Measurements from ENCODE around the gene ASGR2.

ASGR2 gene

DNA sequence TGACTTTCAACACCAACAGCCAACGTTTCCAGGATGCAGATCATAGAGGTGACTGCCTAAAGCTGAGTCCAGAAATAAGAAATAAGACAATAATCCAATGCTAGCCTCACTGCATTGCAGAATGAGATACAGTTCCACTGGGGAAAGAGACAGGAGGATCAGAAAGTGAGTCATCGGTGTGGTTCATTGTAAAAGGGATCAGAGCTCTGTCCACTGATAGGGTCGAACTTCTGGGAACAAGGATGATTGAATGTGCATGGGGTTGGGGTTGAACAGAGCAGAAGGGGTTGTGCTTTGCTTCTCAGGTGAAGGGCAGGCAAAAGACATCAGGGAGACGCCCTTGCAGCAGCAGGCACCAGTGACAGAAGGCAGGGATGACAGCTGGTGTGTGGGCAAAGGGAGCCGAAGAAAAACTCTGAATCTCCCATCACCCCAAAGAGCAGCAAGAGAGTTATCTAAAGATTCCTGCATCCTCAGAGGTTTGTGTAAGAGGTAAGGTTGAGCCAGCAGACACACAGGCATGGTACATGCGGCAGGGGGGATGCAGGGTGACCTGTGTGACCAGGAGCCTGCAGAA lies 51.0 kb downstream of the ASGR2 start:
- no peak for TF ChIP-seq ZFP3 (CRISPR knock-in tag; IDR thresholded peaks at IDR 0.05)
- TF ChIP-seq, protein P1, sequence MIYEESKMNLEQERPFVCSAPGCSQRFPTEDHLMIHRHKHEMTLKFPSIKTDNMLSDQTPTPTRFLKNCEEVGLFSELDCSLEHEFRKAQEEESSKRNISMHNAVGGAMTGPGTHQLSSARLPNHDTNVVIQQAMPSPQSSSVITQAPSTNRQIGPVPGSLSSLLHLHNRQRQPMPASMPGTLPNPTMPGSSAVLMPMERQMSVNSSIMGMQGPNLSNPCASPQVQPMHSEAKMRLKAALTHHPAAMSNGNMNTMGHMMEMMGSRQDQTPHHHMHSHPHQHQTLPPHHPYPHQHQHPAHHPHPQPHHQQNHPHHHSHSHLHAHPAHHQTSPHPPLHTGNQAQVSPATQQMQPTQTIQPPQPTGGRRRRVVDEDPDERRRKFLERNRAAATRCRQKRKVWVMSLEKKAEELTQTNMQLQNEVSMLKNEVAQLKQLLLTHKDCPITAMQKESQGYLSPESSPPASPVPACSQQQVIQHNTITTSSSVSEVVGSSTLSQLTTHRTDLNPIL (CRISPR knock-in tag; IDR thresholded peaks at IDR 0.05; ENCODE audit: low read depth) = no peak
- TF ChIP-seq, protein P2, sequence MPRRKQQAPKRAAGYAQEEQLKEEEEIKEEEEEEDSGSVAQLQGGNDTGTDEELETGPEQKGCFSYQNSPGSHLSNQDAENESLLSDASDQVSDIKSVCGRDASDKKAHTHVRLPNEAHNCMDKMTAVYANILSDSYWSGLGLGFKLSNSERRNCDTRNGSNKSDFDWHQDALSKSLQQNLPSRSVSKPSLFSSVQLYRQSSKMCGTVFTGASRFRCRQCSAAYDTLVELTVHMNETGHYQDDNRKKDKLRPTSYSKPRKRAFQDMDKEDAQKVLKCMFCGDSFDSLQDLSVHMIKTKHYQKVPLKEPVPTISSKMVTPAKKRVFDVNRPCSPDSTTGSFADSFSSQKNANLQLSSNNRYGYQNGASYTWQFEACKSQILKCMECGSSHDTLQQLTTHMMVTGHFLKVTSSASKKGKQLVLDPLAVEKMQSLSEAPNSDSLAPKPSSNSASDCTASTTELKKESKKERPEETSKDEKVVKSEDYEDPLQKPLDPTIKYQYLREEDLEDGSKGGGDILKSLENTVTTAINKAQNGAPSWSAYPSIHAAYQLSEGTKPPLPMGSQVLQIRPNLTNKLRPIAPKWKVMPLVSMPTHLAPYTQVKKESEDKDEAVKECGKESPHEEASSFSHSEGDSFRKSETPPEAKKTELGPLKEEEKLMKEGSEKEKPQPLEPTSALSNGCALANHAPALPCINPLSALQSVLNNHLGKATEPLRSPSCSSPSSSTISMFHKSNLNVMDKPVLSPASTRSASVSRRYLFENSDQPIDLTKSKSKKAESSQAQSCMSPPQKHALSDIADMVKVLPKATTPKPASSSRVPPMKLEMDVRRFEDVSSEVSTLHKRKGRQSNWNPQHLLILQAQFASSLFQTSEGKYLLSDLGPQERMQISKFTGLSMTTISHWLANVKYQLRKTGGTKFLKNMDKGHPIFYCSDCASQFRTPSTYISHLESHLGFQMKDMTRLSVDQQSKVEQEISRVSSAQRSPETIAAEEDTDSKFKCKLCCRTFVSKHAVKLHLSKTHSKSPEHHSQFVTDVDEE (CRISPR knock-in tag; IDR thresholded peaks at IDR 0.05) = no peak
- TF ChIP-seq, protein P3, sequence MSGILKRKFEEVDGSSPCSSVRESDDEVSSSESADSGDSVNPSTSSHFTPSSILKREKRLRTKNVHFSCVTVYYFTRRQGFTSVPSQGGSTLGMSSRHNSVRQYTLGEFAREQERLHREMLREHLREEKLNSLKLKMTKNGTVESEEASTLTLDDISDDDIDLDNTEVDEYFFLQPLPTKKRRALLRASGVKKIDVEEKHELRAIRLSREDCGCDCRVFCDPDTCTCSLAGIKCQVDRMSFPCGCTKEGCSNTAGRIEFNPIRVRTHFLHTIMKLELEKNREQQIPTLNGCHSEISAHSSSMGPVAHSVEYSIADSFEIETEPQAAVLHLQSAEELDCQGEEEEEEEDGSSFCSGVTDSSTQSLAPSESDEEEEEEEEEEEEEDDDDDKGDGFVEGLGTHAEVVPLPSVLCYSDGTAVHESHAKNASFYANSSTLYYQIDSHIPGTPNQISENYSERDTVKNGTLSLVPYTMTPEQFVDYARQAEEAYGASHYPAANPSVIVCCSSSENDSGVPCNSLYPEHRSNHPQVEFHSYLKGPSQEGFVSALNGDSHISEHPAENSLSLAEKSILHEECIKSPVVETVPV (CRISPR knock-in tag; IDR thresholded peaks at IDR 0.05) = no peak
- no peak for TF ChIP-seq ISL1 (CRISPR knock-in tag; IDR thresholded peaks at IDR 0.05)
- TF ChIP-seq TCF4 (CRISPR knock-in tag; IDR thresholded peaks at IDR 0.05; ENCODE audit: borderline replicate concordance) = no peak

DNA sequence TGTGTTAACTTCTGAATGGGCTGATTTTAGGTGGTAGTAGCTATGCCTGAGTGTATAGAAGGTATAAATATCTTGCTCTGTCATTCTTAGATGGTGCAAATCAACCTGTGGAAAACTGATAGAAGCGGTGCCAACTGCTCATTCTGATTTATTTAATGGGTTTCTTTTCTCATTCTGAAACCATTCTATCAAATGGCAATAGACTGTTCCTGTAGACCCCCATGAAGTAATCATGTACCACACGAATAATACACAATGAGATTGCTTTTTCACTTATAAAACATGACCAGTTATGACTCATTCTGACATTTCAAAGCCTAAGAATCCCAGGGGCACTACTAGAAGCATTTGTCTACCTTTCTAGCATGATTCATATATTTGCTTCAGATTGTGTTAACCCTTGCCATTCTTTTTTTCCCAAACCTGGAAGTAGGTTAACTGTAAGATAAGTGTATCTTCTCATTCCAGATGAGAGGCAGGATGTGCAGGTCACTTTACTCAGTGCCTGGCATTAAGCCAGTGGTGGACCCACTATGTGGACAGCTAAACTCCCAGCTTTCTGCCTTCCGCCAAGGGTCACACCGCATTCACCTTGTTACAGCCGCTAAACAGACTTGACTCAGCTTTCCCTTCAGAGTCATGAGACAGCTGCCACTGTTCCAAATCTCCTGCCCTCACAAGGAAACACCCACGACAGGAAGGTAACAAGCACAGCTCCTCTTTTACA lies 54.3 kb downstream of the ASGR2 start:
- no peak; the same call in 2 of the 3 replicates for ATAC-seq
- no peak for TF ChIP-seq ZC3H10 (CRISPR knock-in tag; IDR thresholded peaks at IDR 0.05)
- TF ChIP-seq CSDC2 (CRISPR knock-in tag; IDR thresholded peaks at IDR 0.05) = no peak
- no peak for TF ChIP-seq SNAI2 (CRISPR knock-in tag; IDR thresholded peaks at IDR 0.05)
- TF ChIP-seq, protein P4, sequence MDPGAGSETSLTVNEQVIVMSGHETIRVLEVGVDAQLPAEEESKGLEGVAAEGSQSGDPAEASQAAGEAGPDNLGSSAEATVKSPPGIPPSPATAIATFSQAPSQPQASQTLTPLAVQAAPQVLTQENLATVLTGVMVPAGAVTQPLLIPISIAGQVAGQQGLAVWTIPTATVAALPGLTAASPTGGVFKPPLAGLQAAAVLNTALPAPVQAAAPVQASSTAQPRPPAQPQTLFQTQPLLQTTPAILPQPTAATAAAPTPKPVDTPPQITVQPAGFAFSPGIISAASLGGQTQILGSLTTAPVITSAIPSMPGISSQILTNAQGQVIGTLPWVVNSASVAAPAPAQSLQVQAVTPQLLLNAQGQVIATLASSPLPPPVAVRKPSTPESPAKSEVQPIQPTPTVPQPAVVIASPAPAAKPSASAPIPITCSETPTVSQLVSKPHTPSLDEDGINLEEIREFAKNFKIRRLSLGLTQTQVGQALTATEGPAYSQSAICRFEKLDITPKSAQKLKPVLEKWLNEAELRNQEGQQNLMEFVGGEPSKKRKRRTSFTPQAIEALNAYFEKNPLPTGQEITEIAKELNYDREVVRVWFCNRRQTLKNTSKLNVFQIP (CRISPR knock-in tag; IDR thresholded peaks at IDR 0.05; ENCODE audit: borderline replicate concordance, low read depth) = no peak
- no peak for TF ChIP-seq ZNF70 (CRISPR knock-in tag; IDR thresholded peaks at IDR 0.05)
- TF ChIP-seq ARNTL (CRISPR knock-in tag; IDR thresholded peaks at IDR 0.05; ENCODE audit: borderline replicate concordance, low read depth) = no peak
- TF ChIP-seq, protein P1 (CRISPR knock-in tag; IDR thresholded peaks at IDR 0.05; ENCODE audit: low read depth) = no peak
- TF ChIP-seq ZNF8 (CRISPR knock-in tag; IDR thresholded peaks at IDR 0.05) = no peak
- TF ChIP-seq BACH2 (CRISPR knock-in tag; IDR thresholded peaks at IDR 0.05; ENCODE audit: borderline replicate concordance) = no peak
- TF ChIP-seq ZFP3 (CRISPR knock-in tag; IDR thresholded peaks at IDR 0.05) = no peak
- TF ChIP-seq ISL1 (CRISPR knock-in tag; IDR thresholded peaks at IDR 0.05) = no peak
- TF ChIP-seq OSR1 (CRISPR knock-in tag; IDR thresholded peaks at IDR 0.05) = no peak
- no peak for TF ChIP-seq RARB (CRISPR knock-in tag; IDR thresholded peaks at IDR 0.05)
- TF ChIP-seq ZNF565 (CRISPR knock-in tag; conservative IDR thresholded peaks at IDR 0.05; ENCODE audit: low read depth) = no peak
- TF ChIP-seq ESRRG (CRISPR knock-in tag; IDR thresholded peaks at IDR 0.05) = no peak

More for the DNA sequence above, 51.0 kb downstream of the ASGR2 start:
- no peak for ATAC-seq

DNA sequence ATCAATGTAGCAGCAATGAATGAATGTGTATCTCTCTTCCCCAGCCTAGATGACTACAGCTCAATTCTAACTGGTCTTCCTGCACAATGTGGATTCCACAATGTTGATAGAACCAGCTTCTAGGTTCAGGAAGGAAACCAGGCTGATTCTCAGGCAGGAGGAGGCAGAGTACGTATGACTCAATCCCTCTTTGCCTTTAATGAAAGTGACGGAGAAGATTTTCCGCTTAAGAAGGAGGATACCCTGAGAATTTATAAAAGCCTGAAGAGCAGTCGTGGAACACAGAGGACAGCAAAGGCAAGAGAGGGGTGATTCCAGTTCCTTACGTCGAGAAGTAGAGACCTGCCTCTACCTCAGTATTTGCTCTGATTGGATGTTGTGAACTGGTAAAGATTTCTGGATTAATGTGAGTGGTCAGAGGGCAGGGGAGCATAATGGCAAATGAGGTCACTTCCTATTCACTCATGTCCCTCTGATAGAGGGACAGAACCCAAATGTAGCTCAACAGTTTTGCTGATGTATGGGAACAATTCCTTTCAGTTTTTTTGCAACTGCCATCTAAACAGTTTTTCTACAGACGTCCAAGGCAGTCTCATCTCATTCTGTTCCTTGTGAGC lies 55.7 kb downstream of the ASGR2 start:
- TF ChIP-seq ARNTL (CRISPR knock-in tag; IDR thresholded peaks at IDR 0.05; ENCODE audit: borderline replicate concordance, low read depth) = no peak
- TF ChIP-seq GLIS3 (CRISPR knock-in tag; IDR thresholded peaks at IDR 0.05) = no peak
- no peak for TF ChIP-seq ZNF70 (CRISPR knock-in tag; IDR thresholded peaks at IDR 0.05)
- TF ChIP-seq, protein P4 (CRISPR knock-in tag; IDR thresholded peaks at IDR 0.05; ENCODE audit: borderline replicate concordance, low read depth) = no peak
- no peak for TF ChIP-seq ZFP30 (CRISPR knock-in tag; IDR thresholded peaks at IDR 0.05)
- no peak for TF ChIP-seq CSDC2 (CRISPR knock-in tag; IDR thresholded peaks at IDR 0.05)
- no peak for TF ChIP-seq TCF4 (CRISPR knock-in tag; IDR thresholded peaks at IDR 0.05; ENCODE audit: borderline replicate concordance)
- TF ChIP-seq BACH2 (CRISPR knock-in tag; IDR thresholded peaks at IDR 0.05; ENCODE audit: borderline replicate concordance) = no peak
- TF ChIP-seq, protein P2 (CRISPR knock-in tag; IDR thresholded peaks at IDR 0.05) = no peak
- no peak for TF ChIP-seq OSR1 (CRISPR knock-in tag; IDR thresholded peaks at IDR 0.05)

More for the DNA sequence above, 55.7 kb downstream of the ASGR2 start:
- ATAC-seq = no peak
